COLO668 (cell line): Measurements from ENCODE around the gene RNF126.
"Not testable (repeated sequence)": the region's sequence is repeated elsewhere in the genome, so short reads cannot be mapped to it uniquely, and the experiment has no call there.

Experiments
- DNase-seq: peaks from one replicate; lab custom pipeline; 2025; ENCODE audit not compliant: unreplicated experiment; lab: John Stamatoyannopoulos, UW

Gene RNF126

GRCh38 chr19:613732-614567 is 49.1 kb downstream of the RNF126 start:
- no peak for DNase-seq

GRCh38 chr19:612941-613340 is 50.1 kb downstream of the RNF126 start:
- DNase-seq = no peak

GRCh38 chr19:611481-611868 is 51.5 kb downstream of the RNF126 start:
- no peak for DNase-seq

DNA sequence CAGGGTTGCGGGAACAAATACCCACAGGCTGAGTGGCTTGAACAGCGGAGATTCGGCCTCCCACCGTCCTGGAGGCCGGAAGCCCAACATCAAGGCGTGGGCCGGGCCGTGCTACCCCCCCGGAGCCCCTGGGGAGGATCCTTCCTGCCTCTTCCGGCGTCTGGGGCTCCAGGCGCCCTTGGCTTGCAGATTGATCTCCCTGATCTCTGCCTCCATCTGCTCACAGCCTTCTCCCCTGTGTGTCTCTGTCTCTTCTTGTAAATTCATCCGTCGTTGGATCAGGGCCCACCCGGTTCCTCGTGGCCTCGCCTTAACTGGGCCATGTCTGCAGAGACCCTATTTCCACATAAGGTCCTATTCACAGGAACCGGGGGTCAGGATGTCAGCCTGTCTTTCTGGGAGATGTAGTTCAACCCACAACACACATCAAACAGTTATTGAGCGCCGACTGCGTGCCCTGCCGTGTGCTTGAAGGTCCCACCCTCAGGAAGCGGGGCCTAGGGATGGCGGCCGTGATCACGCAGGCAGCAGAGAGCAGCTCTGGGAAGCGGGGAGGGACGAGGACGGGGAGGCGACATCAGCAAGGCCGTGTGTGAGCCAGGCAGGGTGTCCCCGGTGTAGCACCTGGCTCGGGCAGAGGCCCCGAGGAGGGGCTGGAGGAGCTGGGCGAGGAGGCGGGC is 52.1 kb downstream of the RNF126 start:
- DNase-seq = peak; percentile 57

DNA sequence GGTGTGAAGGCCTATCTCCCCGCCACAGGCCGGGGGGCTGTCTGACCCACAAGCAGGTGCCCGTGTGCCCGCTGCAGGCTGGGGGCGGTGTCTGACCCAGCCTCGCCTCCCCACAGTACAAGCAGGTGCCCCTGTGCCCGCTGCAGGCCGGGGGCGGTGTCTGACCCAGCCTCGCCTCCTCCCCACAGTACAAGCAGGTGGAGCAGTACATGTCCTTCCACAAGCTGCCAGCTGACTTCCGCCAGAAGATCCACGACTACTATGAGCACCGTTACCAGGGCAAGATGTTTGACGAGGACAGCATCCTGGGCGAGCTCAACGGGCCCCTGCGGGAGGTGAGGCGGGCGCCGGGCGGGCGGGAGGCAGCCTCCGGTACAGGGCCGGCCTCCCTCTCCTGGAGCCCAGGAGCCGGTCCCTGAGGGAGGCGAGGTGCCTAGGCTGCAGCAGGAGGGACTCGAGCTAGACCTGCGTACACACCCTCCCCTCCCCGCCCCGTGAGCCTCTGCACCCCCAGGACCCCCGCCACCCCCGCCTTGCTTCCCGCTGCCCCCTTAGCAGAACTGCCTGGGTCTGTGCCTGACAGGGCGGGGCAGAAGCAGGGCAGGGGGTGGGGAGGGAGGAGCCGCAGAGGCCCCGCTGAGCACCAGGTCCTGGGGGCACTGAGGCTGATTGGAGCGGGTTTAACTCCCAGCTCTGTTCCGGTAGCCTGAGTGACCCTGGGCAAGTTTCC is 52.8 kb downstream of the RNF126 start:
- DNase-seq = peak; percentile 82

- peak; percentile 87 for DNase-seq
Measured at GRCh38 chr19:609004-609346, 54.0 kb downstream of the RNF126 start.

- no peak for DNase-seq
Measured at GRCh38 chr19:608155-609003, 54.6 kb downstream of the RNF126 start.

GRCh38 chr19:607301-608154 is 55.5 kb downstream of the RNF126 start:
- DNase-seq = no peak

GRCh38 chr19:605061-605971 is 57.7 kb downstream of the RNF126 start:
- DNase-seq = not testable (repeated sequence)

GRCh38 chr19:604355-604754 is 58.7 kb downstream of the RNF126 start:
- DNase-seq = peak; percentile 34

DNA sequence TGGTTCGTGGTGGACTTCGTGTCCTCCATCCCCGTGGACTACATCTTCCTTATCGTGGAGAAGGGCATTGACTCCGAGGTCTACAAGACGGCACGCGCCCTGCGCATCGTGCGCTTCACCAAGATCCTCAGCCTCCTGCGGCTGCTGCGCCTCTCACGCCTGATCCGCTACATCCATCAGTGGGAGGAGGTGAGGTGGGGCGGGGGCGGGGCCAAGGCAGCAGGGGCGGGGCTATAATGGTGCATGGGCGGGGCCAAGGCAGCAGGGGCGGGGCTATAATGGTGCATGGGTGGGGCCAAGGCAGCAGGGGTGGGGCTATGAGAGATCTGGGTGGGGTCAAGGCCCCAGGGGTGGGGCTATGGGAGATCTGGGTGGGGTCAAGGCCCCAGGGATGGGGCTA is 59.2 kb downstream of the RNF126 start:
- DNase-seq = not testable (repeated sequence)

DNA sequence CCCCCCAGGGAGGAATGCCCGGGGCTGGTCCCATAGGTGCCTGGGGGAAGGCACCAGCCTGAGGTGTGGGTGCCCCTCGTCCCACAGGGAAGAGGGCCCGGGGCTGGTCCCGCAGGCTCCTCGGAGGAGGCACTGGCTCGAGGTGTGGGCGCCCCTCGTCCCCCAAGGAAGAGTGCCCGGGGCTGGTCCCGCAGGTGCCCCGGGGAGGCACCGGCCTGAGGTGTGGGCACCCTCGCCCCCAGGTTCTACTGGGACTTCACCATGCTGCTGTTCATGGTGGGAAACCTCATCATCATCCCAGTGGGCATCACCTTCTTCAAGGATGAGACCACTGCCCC is 59.7 kb downstream of the RNF126 start:
- DNase-seq = not testable (repeated sequence)

GRCh38 chr19:602391-603301 is 60.4 kb downstream of the RNF126 start:
- no peak for DNase-seq

- DNase-seq = no peak
Measured at GRCh38 chr19:601790-602189, 61.2 kb downstream of the RNF126 start.

DNA sequence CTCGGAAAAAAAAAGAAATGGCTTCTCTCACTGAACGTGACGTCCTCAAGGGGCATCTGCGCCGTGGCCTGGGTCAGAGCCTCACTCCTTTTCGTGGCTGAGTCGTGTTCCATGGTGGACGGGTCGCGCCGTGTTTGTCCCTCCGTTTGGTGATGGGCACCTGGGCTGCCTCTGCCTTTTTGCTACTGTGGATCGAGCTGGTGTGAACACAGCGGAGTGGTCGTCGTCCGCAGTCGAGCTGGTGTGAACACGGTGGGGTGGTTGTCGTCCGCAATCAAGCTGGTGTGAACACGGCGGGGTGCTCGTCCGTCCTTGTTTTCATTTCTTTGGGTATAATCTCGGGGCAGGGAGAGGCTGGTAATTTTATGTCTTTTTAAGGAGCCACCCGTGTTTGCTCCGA is 61.7 kb downstream of the RNF126 start:
- DNase-seq = no peak
